A673 (cell line): ENCODE measurements around the gene SPRTN. TPM values are rescaled to one million over a fixed set of nuclear protein-coding genes. Genes with fewer than 3 reads are reported as not detected.

ENCODE experiments used
- BruUV-seq: library from RNA; stranded (reverse); fragments of 400-500 nt; replicated peaks from 2 replicates; lab custom pipeline; 2021; lab: Mats Ljungman, UMichigan
- CTCF ChIA-PET: fragments of 300-600 bp; sonication (Branson Sonifier 250); formaldehyde crosslinking; loops from one replicate; lab custom pipeline; 2022; ENCODE audit warnings: antibody characterized with exemption; lab: Charles Lee
- POLR2A ChIA-PET: fragments of 300-600 bp; sonication (Branson Sonifier 250); formaldehyde crosslinking; loops from one replicate; lab custom pipeline; 2022; ENCODE audit warnings: antibody characterized with exemption; ENCODE audit not compliant: low non-redundant PET; lab: Charles Lee
- DNase-seq: peaks from one replicate; pipeline ENCODE4 v3.0.0-alpha.2; 2015; ENCODE audit warnings: low spot score
- H3K27ac ChIP-seq: fragments of 200-600 bp; sonication (generic); 2 replicates; pipeline ENCODE4 v1.5.1; 2016; ENCODE audit warnings: mixed run types, low read depth, mild to moderate bottlenecking, mixed read lengths, antibody characterized with exemption, low read length; ENCODE audit not compliant: poor library complexity, severe bottlenecking
- H3K27me3 ChIP-seq: fragments of 200-600 bp; sonication (generic); replicated peaks from 2 replicates; pipeline ENCODE4 v1.6.1; 2017; ENCODE audit warnings: mixed run types, low read depth, mild to moderate bottlenecking, mixed read lengths, antibody characterized with exemption, low read length; ENCODE audit not compliant: insufficient read depth, poor library complexity
- H3K36me3 ChIP-seq: fragments of 200-600 bp; sonication (generic); 2 replicates; pipeline ENCODE4 v1.6.1; 2016; ENCODE audit warnings: mixed run types, mild to moderate bottlenecking, mixed read lengths, antibody characterized with exemption, low read length; ENCODE audit not compliant: insufficient read depth, poor library complexity, severe bottlenecking
- H3K4me1 ChIP-seq: fragments of 200-600 bp; sonication (generic); 2 replicates; pipeline ENCODE4 v1.6.1; 2017; ENCODE audit warnings: mixed run types, mild to moderate bottlenecking, mixed read lengths, antibody characterized with exemption, low read length; ENCODE audit not compliant: insufficient read depth, poor library complexity, severe bottlenecking
- H3K4me3 ChIP-seq: fragments of 200-600 bp; sonication (generic); 2 replicates; pipeline ENCODE4 v1.5.1; 2016; ENCODE audit warnings: low read depth, mixed run types, mild to moderate bottlenecking, mixed read lengths, low read length; ENCODE audit not compliant: poor library complexity, severe bottlenecking
- H3K9me3 ChIP-seq: fragments of 200-600 bp; sonication (generic); 2 replicates; pipeline ENCODE4 v1.6.1; 2016; ENCODE audit warnings: mixed run types, low read depth, mild to moderate bottlenecking, mixed read lengths, antibody characterized with exemption, low read length; ENCODE audit not compliant: poor library complexity, severe bottlenecking
- CTCF ChIP-seq: fragments of 300-800, 200-600 bp; sonication (generic); conservative IDR thresholded peaks from 2 replicates; pipeline ENCODE4 v1.5.1; 2017; ENCODE audit warnings: low read depth, mild to moderate bottlenecking, antibody characterized with exemption, low read length, moderate library complexity, mixed read lengths
- EZH2 ChIP-seq: fragments of 200-600 bp; sonication (generic); IDR thresholded peaks from 2 replicates; pipeline ENCODE4 v1.6.1; 2017; ENCODE audit warnings: borderline replicate concordance, low read depth, mild to moderate bottlenecking, mixed read lengths, antibody characterized with exemption, low read length; ENCODE audit not compliant: poor library complexity, severe bottlenecking
- intact Hi-C: fragments of 100-400 bp; cut with micrococcal nuclease; formaldehyde crosslinking; loops from one replicate; pipeline ENCODE4 v1.10.0; 2022; ENCODE audit not compliant: unreplicated experiment
- total RNA-seq: library from RNA; stranded (reverse); gene quantifications from 2 replicates; pipeline ENCODE4 v1.2.3, GENCODE V29; 2021

Gene SPRTN
- total RNA-seq, 1 experiment from 2014 or later: 27.2 TPM

GRCh38 chr1:231374394-231374793 lies 36.3 kb downstream of the SPRTN start:
- H3K27ac ChIP-seq: no peak overlapping the region
- no peak for DNase-seq
- H3K4me3 ChIP-seq: no peak overlapping the region
- ChIA-PET CTCF (no interaction called here), POLR2A (no interaction called here)
- intact Hi-C loops: no loop called here
- H3K36me3 ChIP-seq: no peaks in the 10 kb centered on the region
- no peaks in the 10 kb centered on the region for H3K27me3 ChIP-seq
- H3K4me1 ChIP-seq: peaks cover 11% of the 10 kb centered on the region
- BruUV-seq: no TSS peak
- H3K9me3 ChIP-seq: no peaks in the 10 kb centered on the region
- TF ChIP-seq EZH2 (no peak), CTCF (no peak)

- ChIA-PET POLR2A (no interaction called here), CTCF (no interaction called here)
- H3K4me1 ChIP-seq: peaks cover 11% of the 10 kb centered on the region
- no TSS peak for BruUV-seq
- H3K27ac ChIP-seq: no peak overlapping the region
- intact Hi-C loops: no loop called here
- H3K4me3 ChIP-seq: no peak overlapping the region
- H3K27me3 ChIP-seq: no peaks in the 10 kb centered on the region
- DNase-seq: no peak
- H3K9me3 ChIP-seq: no peaks in the 10 kb centered on the region
- TF ChIP-seq CTCF (no peak), EZH2 (no peak)
- H3K36me3 ChIP-seq: no peaks in the 10 kb centered on the region
Measured at GRCh38 chr1:231376101-231376500, 38.0 kb downstream of the SPRTN start.

- ChIA-PET POLR2A (no interaction called here), CTCF (no interaction called here)
- Histone ChIP-seq H3K27ac (no peak overlapping the region), H3K27me3 (no peaks in the 10 kb centered on the region), H3K9me3 (no peaks in the 10 kb centered on the region), H3K36me3 (no peaks in the 10 kb centered on the region), H3K4me3 (no peak overlapping the region), H3K4me1 (peaks cover 15% of the 10 kb centered on the region)
- DNase-seq: no peak
- no TSS peak for BruUV-seq
- intact Hi-C loops: no loop called here
- TF ChIP-seq CTCF (no peak), EZH2 (no peak)
Measured at GRCh38 chr1:231376875-231377549, 38.9 kb downstream of the SPRTN start.
